ENCODE results near the gene ARFGEF3.

Gene ARFGEF3

DNA sequence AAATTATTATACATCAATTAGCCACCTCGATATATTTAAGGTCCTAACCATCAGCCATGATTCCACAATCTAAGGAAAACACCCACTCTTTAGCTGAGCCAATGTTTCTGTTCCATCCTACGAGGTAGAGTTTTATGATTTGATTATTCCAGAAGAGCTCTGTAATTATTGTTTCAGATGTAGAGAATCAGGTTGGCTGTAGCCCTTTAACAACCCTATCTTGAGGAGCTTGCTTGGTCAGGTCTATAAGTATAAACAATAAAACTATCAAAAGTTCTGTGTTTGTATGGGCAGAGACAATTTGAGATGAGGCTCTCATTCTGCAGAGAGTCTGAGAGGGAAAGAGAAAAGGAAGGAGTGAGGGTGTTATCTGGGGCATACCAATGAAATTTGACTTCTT is 56.7 kb downstream of the ARFGEF3 start, which contains the start of gene PBOV1:
Gene PBOV1, minus strand, starts transcription at position 43 of the 400 bp plus-strand sequence. CDS start 96 bp downstream, outside the sequence.
- no peak for DNase-seq

DNA sequence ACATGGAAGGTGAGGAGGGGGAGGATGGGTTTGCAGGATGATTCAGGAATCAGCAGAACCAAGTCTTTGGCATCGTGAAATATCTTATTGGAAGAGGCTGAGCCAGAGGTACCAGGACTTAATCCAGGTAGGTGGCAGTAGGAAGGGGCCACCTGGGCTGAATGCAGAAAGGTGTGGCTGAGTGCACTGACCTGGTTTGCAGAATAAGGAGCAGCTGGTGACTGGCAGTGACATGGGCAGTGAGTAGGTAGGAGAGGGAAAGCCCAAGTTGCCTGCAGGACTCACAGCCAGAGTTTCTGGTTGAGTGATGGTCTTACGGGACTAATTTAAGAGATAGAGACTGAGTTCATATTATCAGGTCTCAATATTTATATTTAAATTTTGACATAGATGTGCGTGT is 57.7 kb downstream of the ARFGEF3 start:
- DNase-seq = no peak

DNA sequence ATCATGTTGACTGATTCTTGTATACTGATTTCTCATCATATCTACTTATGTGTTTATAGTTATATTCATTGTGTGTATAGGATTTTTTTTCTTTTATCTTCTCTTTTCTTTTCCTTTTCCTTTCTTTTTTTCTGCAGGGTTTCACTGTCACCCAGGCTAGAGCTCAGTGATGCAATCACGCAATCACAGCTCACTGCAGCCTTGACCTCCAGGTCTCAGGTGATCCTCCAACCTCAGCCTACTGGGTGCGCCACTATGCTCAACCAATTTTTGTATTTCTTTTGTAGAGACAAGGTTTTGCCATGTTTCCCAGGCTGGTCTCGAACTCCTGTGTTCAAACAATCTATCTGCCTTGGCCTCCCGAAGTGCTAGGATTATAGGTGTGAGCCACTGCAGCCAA is 58.2 kb downstream of the ARFGEF3 start:
- no peak for DNase-seq

DNA sequence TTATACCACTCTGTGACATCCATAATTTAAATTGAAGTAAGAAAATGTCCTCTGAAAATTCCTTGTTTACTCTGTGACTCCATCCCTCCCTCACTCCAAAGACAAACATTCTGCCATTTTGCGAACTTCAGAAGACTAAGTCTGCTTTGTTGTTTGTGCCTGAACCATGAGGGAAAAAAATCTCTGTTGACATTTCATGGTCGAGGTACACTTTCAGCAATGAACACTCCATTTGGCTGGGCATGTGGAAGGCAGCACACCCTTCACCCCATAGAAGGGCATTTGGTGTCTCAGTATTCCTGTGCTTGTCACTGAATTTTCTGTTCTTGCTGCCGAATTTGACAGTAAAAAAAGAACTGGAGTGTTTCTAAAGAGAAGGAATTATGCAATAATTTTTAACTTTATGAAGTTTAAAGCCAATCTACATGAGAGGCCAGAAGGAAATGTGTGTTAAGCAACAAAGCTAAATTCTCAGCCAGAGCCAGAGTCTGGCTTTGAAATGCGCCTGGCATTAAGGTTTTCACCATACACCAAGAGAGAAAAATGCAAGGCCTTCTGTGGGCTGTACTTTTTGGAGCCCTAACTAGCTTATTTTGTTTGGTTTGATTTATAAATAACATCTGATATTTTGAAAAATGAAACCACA is 61.3 kb downstream of the ARFGEF3 start:
- DNase-seq = no peak

DNA sequence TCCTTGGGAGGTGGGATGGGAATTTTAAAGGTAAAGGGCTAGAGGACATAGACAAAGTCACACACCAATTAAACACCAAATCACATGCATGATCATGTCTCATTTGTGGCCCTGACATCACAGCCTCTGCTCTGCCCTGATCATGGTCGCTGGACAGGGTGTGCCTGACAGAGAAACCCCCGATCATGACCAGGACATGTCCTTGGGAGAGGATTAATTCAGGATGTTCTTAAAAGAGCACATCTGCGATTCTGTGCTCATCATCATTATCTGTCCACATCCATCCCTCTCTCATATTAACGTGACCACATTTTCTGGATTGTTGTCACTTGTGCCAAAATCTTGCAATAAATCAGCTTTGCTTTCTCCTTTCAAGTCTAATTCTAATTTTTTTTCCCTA is 64.2 kb downstream of the ARFGEF3 start:
- DNase-seq = no peak

DNA sequence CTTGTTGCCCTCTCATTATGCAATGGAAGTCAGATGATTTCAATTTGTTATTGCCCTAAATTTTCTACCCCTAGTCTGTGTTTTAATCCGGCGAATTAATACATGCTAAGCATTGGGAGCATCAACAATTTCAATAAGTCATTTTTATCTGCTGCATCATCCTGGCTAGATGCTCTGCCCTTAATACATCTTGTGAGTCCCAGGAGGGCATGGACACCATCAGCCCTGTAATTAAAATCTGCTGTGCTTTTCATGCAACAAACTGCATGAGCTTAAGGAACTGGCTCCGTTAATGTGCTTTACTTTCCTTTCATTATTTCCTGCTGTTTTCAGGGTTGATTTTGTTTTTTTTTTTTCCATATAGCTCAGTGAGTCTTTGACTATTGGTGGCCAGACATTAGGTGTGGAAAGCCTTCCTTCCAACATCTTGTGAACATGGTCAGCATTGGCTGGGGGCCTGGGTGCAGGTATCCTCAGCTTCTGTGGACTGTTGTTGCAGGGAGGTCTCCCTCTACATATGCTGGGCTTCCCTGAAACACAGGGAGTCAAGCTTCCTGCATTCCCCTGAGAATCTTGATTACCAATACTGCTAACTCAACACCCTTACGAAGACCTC is 65.1 kb downstream of the ARFGEF3 start:
- DNase-seq = no peak

DNA sequence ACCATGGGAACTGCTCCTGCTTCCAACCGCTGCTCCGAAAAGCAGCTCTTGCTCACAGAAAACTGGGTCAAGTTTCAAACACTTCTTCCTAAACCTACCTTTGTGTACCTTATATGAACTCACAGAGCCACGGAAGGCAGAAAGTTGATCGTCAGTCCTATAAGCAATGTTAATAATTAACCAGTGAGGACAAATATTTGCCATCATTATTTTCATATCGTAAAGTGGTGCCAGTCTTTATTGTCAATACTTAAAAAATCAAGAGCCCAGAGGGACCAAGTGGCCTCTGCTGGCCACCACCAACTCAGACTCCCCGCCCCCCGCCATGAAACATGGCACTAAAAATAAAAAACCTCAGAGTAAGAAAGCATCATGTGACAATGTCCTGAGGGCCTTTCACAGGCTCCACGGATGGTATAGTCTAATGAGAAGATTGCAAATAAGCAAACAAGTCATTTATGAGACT is 65.6 kb downstream of the ARFGEF3 start:
- DNase-seq = no peak

DNA sequence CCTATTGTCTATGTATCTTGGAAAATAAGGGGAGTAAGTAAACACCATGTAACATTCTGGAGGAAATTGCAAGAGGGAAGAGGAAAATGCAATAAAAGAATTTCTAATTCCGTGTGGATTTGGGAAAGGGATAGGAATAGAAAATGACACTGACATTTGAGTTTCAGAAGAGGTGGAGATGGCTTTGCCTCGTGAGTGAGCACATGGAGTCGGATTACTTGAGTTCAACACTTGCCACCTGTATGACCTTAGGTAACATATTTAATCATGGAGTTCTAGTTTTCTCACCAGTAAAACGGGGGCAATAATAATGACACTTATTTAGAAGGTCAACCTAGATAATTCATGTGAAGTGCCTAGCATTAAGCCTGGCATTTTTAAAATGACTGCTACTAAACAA is 67.3 kb downstream of the ARFGEF3 start:
- DNase-seq = no peak

DNA sequence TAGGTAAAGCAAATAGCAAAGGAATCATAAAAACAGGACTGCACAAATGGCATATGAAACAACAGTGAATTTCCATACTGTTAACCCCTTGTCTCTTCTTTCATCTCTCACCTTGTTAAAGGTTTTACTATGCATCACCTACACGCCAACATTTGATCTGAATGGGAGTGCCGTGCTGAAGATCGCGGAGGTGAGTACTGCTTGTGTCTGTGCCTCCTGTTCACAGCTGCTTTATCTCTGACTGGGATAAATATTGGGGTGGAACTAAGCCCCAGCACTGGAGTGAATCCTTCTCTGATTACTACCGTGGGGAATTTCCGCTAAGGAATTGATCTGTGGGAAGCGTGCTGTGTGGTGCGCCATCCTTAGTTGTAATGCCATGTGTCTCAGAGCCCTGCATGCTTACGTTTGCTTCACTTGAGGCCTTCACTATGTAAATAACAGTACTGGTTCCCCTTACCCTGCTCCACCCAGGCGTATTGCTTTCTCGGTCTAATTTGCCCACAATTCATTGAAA is 68.0 kb downstream of the ARFGEF3 start:
- no peak for DNase-seq

DNA sequence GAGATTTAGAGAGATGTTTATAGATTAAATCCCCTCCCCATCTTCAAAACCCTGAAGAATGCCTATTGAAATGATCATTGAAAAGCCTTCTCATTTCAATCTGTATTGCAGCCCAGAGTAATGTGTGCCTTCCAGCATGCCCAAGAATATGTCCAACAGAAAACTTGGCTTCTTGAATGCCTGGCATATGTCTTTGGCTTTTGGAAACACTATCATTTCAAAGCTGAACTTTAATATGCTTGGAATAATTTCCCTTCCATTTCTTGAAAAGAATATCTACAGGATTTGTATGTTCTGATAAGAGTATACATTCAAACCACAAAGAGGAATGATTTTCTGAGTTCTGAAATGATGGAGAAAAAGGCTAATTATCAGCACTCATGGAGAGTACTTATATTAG is 68.5 kb downstream of the ARFGEF3 start:
- no peak for DNase-seq

DNA sequence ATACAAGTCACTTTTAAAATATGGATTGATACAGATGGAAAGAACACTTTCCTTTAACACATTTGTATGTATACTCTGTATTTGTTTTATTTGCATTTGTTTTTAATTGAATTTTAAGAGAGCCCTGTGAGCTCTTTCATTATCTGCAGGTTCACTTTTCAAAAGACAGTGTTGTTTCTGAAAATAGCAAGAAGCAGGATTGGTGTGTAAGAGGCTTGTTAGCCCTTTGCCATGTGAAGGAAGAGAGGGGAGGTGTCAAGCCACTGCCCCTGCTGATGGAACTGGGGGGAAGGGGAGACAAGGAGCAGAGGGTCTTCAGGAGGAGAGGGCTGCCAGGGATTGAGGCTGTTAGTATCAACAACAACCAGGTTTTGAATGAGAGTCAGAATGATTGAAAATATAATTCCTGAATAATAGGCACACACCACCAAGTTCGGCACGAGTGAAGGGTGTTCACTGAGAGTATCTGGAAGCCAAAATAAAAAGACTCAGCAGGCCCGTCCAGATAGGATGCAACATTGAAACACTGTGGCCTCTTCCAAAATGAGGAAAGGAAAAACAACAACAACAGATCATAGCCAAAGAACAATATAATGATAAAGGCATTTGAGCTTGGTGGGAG is 69.1 kb downstream of the ARFGEF3 start:
- DNase-seq = no peak

DNA sequence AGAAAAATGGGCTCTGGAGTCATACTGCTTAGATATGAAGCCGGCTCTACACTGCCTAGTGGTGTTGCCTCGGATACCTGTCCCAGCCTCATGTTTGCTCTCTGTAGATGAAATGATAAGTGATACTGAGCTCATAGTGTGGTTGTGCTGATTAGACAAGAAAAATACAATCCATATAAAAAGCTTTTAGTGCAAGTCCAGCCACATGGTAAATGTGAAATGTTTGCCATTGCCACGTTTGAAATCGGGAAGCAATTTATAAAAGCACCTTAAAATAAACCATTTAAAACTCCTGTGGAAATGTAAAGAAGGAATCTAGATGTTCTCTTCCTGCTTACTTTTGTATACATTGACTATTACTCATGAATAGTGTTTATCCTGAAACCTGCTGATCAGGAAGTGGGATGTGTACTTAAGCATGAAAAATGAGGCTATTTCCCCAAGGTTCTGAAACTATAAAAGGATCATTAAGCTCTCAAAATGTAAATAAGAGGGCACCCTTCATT is 69.7 kb downstream of the ARFGEF3 start:
- DNase-seq = no peak

DNA sequence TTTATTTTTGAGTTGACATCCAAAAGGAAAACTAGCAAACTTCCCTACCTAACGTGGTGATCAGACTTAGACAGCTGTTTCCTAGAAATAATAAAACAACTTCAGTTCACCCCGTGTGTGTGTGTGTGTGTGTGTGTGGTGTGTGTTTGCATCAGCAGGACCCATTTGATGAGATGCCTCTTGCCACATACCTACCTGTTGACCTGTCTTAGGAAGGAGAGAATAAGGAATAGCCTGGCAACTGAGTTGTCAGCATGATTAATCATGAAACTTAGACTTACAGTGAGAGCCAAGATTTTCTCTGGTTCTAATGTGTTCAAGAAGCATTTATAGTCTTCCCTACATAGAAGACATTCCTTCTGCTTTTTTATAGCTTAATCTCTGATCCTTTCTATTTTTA is 72.6 kb downstream of the ARFGEF3 start:
- no peak for DNase-seq

DNA sequence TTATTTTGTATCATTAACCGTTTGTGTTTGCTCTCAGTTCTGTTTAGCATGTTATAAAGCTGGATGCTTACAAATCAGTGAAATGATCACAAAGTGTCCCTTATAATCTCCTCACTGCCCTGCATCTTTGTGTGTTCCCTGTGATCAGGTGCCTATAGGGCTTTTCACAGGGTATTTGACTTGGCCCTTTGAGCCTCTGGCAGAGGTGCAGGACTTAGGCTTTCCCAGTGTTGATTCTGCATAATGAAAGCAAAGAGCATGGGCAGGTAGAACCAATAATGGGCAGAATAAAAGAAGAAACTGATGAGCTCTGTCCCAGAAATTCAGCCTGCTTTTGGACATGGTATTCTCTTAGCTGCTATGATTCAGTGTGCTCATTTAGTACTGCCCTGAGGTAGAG is 73.5 kb downstream of the ARFGEF3 start:
- DNase-seq = no peak

DNA sequence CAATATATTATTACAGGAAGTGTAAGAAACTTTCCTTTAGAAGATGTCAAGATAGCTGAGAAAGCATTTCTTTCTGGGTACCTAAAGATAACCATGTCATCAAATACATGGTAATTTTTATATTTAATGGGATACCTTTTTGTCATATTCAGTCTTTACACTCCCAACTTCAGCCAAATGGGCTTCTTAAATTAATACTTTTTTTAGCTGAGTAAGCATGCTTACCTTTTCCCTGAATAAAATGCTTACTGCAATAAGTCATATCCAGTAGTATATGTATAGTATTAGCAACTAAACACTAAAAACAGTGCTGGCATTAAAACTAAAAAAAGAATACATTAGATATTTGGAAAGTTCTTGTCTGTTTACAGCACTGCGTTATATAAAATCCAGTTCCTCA is 74.0 kb downstream of the ARFGEF3 start:
- no peak for DNase-seq

DNA sequence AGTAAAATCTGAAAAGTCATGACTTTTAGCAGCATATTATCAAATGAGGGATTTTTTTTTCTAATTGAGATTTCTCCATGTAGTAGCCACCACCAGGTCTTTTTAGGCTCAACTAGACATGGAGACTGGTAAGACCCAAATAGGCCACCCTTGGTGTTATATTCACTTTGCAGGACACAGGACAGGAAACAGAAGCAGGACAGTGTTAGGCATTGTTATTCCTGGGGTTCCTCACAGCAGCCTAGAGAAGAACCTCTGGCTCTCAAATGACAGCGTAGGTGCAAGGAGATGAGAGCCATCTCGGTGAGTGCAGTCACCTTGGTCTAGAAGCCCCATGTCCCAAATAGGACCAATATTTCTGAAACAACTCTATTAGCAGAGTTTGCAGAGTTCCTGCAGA is 75.7 kb downstream of the ARFGEF3 start:
- DNase-seq = no peak

DNA sequence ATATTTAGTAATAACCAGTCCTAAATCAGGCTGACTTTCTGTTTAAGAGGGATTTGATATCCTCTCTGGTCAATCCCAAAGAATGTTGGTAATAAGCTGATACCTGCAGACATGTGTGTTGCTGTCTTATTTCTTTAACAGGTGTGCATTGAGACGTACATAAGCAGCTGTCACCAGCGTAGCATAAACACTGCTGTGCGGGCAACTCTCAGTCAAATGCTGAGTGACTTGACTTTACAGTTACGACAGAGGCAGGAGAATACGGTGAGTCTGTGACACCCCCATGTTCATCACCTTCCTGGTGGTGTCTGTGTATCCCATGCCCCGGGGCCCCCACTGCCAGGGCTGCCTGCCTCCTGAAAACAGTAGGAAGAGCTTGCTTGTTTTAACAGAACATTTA is 76.6 kb downstream of the ARFGEF3 start:
- DNase-seq = no peak

DNA sequence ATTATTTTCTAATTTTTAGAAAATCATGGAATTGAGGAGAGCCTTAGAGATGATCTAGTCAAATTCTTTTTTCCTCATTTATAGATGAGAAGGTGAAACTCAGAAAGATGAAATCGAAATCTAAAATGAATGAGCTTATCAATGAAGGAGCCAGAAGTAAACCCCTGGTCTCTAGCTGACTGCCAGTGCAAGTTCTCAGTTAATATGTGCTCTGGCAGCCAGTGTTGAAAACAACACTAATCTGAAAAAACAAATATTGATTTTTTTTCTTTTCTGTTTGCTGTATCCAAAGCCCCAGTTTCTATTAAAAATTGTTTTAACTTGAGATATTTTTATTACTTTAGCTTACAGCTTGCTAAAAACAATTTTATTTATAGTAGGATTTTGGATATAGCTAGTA is 78.0 kb downstream of the ARFGEF3 start:
- DNase-seq = no peak

DNA sequence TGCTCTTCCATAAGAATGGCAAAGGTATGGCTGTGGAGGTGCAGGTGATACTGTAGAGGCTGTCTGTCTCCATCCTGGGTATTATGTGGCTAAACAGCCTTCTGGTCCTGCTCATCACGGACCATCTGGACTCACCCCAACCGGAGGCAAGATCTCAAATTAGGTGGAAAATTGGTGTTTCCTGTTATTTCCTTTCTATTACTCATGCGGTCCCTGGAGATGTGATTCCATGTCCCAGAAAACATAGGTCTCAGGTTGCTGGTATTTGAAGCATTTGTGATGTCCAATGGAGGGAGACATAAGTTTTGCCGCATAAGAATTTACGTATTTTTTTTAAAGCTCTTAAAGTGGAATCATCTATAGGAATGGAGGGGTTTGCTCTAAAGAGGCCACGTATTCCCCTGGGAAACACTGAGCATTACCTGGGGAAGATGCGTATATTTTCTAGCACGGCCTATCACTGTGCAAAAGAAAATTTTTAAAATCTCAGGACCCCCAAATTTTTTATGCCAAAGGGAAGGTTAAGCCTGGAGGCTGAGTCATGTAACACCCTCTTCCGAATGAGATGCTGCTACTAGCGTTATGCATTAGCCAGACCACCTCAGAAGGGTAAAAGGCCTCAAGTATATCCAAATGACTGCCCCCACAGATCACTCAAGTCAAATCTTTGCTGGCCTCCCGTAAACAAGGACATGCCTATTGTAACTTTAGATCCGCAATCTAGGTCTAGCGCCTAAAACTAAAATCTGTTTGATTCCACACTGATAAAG is 78.9 kb downstream of the ARFGEF3 start:
- DNase-seq = no peak

DNA sequence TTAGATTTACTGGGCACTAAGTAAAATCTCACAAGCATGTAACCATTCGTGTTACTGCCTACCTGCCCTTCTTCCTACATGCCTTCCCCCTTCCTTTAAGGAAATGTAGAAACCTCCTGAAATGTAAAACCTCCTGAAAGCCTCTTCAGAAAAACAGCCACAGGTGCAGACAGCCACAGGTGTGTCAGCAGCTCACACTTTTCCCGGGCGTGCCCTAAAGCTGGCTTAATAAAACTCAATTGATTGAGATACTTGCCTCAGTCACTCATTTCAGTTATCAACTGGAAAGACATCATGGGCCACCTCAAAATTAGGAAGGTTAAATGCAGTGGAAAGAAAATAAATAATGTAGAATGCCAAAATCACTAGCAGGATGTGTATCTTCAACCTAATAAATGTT is 79.6 kb downstream of the ARFGEF3 start:
- no peak for DNase-seq

DNA sequence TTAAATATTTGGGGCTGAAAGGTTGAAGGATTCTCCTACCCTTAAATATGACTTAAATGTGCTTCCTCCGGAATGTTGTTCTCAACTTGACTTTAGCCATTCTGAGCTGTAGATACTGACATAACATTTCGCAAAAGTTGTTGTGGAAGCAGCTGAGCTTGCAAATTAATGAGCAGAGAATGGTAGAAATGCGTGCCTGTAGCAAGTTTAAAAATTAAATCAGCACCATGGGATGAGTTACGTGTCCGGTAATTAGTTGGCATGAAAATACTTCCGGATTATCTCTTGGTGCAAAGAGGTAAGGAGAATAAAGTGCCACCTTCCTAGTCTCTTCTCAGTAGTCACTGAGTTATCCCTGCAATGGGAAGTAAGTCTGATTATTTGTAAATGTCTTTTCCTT is 80.2 kb downstream of the ARFGEF3 start:
- DNase-seq = no peak

DNA sequence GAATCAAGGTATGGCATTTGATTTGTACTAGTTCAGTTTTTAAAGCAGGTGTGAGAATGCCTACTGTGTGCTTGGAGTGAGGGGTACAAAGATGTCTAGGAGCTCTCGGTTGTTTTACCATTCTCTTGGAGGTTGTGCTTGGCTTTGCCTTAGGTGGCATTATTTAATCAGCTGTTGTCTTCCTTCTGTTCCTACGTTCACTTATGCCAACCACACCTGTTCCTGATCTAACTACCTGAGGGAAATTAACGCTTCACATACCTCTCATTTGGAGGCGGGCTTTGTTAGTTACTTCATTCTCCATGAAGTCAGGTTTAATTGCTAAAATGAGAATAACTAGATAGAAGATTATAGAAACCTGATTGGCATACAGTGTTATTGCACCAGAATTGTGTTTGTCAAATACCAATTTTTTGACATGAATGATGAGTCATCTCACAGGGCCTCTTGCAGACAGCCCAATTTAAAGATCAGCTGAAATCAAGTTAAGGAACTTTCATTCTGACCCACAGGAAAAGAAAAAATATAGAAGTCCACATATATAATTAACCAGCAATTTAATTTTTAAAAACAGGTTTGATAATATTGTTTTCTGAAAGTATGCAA is 81.4 kb downstream of the ARFGEF3 start:
- DNase-seq = no peak

DNA sequence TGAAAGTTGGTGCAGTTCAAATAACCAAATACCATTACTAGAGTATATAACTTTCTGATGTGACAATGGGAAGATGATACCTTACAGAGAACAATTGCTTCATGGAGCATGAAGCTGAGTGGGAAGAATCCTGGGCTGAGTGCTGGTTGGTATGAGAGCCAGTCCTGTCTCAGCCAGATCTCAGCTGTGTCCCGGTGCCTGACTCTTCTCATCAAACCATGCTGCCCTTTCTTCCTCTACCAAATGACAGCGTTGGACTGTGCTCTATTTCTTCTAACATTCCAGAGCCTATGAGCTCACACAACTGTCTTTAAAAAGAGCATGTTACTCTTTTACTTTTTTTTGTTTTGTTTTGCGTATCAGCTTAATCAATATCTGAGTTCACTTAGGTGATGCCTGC is 84.0 kb downstream of the ARFGEF3 start:
- no peak for DNase-seq
